Measurements from ENCODE around the gene FAM50A. TPM values are rescaled to one million over a fixed set of nuclear protein-coding genes. Genes with fewer than 3 reads are reported as not detected.

FAM50A gene
- total RNA-seq, 1 experiment from 2014 or later: 57.4 TPM

- Histone ChIP-seq H3T11ph (ENCODE audit: low read length) (no peak overlapping the region), H4K91ac (ENCODE audit: insufficient read length, low read depth, low read length) (no peak overlapping the region), H4K8ac (replicated peaks; ENCODE audit: insufficient read length, low read depth, low read length) (no peak overlapping the region), H2BK15ac (ENCODE audit: low read depth, low read length) (no peak overlapping the region), H3K14ac (ENCODE audit: insufficient read depth, low read length) (no peak overlapping the region), H2AK5ac (ENCODE audit: insufficient read length, low read length) (no peak overlapping the region), H3K23me2 (ENCODE audit: insufficient read length, low read depth, low read length, poor library complexity, severe bottlenecking) (peaks cover 15% of the 10 kb centered on the region), H2AFZ (ENCODE audit: low read length) (no peak overlapping the region), H3K9ac (ENCODE audit: extremely low read depth, insufficient read length, low read length) (no peak overlapping the region), H3K27me3 (ENCODE audit: insufficient read depth, low read length) (no peaks in the 10 kb centered on the region), H2BK120ac (ENCODE audit: low read depth, low read length, poor library complexity, severe bottlenecking) (no peak overlapping the region), H3K56ac (ENCODE audit: insufficient read length, low read depth, low read length) (no peak overlapping the region), H4K20me1 (ENCODE audit: control insufficient read depth, insufficient read depth, insufficient read length) (no peaks in the 10 kb centered on the region), H3K9me3 (ENCODE audit: control insufficient read depth, low read depth, low read length) (peaks cover 35% of the 10 kb centered on the region), H3K79me2 (ENCODE audit: insufficient read depth, low read length) (peaks cover 3% of the 10 kb centered on the region; the same call in 1 of the 2 replicates), H3K79me1 (ENCODE audit: insufficient read depth, low read depth, low read length, poor library complexity, severe bottlenecking) (no peaks in the 10 kb centered on the region), H4K5ac (ENCODE audit: insufficient read length, low read depth, low read length) (no peak overlapping the region), H3K4me1 (ENCODE audit: insufficient read depth, low read length) (no peaks in the 10 kb centered on the region), H3K4me2 (ENCODE audit: insufficient read depth, insufficient read length, low read length) (no peak overlapping the region), H2BK5ac (ENCODE audit: insufficient read length, low read length) (no peak overlapping the region), H3K4ac (ENCODE audit: low read depth, low read length) (no peak overlapping the region), H2BK12ac (ENCODE audit: insufficient read length, low read depth, low read length) (no peak overlapping the region), H3K23ac (ENCODE audit: insufficient read length, low read depth, low read length) (no peak overlapping the region), H3K27ac (ENCODE audit: insufficient read length, low read depth, low read length) (no peak overlapping the region), H3K18ac (ENCODE audit: insufficient read length, low read depth, low read length) (no peak overlapping the region), H2BK20ac (ENCODE audit: low read depth, low read length, poor library complexity, severe bottlenecking) (no peak overlapping the region)
- Mint-ChIP-seq H3K9me3 (peaks cover 77 to 82% of the 10 kb centered on the region in 2 experiments), H3K27ac (peak overlapping the region in 1 of 3 experiments; percentile 89; a peak in 2 of 7 replicates), H3K4me3 (no peak overlapping the region), H3K27me3 (ENCODE audit: low read depth) (peaks cover 5% of the 10 kb centered on the region), H3K36me3 (ENCODE audit: insufficient read depth in 1 of 3, low read depth in 3 of 3) (peaks cover 30 to 49% (median 38%) of the 10 kb centered on the region in 3 experiments), H3K4me1 (peaks cover 0 to 15% of the 10 kb centered on the region in 2 experiments; a peak in 2 of 4 replicates)
- no peak for DNase-seq
- WGBS (ENCODE audit: extremely low coverage, insufficient read length, low lambda C conversion rate): no CpG with 5 or more reads among the region's 6 CpGs
- no peak for TF ChIP-seq CTCF (conservative IDR thresholded peaks at IDR 0.05)
Measured at GRCh38 chrX:154401918-154402621, 41.9 kb upstream of the FAM50A start.
